Retinal pigment epithelial cell (primary cell): ENCODE data around the gene ZFYVE19.

Experiments used
- DNase-seq: peaks from one replicate; pipeline ENCODE4 v3.0.0-alpha.2; 2010; ENCODE audit warnings: low read depth
- H3K4me3 ChIP-seq: 2 replicates; pipeline ENCODE4 v1.5.1; 2011; ENCODE audit warnings: mild to moderate bottlenecking, low read length, control low read depth, moderate library complexity
- CTCF ChIP-seq: conservative IDR thresholded peaks from 2 replicates; pipeline ENCODE4 v1.5.1; 2011; ENCODE audit warnings: low read depth, low read length, control low read depth, inconsistent platforms

ZFYVE19 gene

DNA sequence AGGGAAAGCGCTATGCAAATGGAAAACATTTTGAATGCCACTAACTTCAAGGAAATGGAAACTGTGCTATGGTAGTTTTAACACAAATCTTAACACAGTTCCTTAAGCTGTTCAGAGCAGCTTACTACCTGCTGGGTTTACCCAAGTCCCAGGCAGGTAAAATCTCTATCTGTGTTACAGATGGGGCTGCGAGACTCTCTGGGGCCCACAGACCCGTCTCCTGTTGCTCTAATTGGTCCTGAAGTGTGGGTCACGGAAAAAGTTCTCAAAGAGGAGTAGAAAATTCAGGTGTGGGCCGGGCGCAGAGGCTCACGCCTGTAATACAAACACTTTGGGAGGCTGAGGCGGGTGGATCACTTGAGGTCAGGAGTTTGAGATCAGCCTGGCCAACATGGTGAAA, 16.9 kb upstream of the ZFYVE19 start:
- no peak for DNase-seq
- no peak overlapping the region for H3K4me3 ChIP-seq
- no peak for TF ChIP-seq CTCF

- TF ChIP-seq CTCF, result no peak
- no peak overlapping the region for H3K4me3 ChIP-seq
- no peak for DNase-seq
These were observed 16.2 kb upstream of the ZFYVE19 start for GRCh38 chr15:40790718-40791117.

- TF ChIP-seq CTCF, result no peak
- DNase-seq, result no peak
- no peak overlapping the region for H3K4me3 ChIP-seq
These were observed 14.5 kb upstream of the ZFYVE19 start for GRCh38 chr15:40792394-40792793.

DNA sequence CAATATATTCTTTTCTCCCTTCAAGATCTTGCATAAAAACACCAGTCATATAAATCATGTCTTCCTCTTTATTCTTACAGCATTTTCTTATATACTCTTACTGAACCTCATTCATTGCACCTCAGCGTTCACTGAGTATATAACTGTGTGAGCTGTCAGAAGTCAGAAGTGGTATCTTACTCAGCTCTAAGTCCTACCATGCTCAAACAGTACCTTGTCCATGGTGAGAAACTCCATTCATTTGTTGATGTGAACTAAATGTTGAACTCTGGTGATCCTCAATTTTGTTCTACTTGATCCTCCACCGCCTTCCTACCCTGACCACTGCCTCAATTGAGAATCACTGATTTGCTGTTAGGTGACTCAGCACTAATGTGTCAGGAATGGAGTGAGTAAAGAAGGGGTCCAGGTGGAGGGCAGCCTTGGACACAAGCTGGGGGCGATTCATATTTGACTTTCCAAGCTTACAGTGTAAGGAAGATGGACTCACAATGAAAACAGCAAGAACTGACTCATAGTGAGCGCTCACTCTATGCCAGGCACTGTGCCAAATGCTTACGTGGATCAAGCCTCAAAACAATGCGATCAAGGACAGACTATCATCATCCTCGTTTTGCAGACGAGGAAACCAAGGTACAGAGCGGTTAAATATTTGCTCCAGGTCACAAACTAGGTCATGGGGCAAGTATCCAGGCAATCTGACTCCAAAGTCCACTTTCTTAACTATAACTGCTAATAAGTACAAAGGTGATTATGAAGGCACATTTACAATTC, 13.5 kb upstream of the ZFYVE19 start:
- TF ChIP-seq CTCF, result no peak
- no peak overlapping the region for H3K4me3 ChIP-seq
- peak; percentile 72 for DNase-seq

DNA sequence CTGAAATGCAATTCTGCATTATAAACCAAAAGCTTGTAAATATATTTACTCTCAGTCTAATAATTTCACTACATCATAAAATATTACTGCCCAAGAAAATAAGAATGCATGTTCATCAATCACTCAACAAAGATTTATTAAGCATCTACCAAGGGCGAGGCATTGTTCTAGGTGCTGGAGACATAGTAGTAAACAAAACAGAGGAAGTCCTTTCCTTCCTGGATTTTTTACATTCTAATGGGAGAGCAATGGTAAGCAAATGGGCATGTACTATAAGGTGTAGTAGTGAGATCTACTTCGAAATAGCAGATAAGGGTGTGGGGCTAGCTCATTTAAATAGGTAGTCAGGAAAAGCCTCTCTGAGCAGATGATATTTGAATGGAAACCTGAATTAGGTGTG, 10.8 kb upstream of the ZFYVE19 start:
- no peak overlapping the region for H3K4me3 ChIP-seq
- no peak for TF ChIP-seq CTCF
- DNase-seq, result no peak

- no peak for TF ChIP-seq CTCF
- DNase-seq, result no peak
These were observed 10.4 kb upstream of the ZFYVE19 start for GRCh38 chr15:40796512-40796911.

GRCh38 chr15:40799523-40799922, 7.4 kb upstream of the ZFYVE19 start:
- no peak for TF ChIP-seq CTCF
- no peak overlapping the region for H3K4me3 ChIP-seq
- DNase-seq, result no peak

More at GRCh38 chr15:40796512-40796911, 10.4 kb upstream of the ZFYVE19 start:
- H3K4me3 ChIP-seq, result no peak overlapping the region
